ENCODE results near the gene TYROBP. TPM values are rescaled to one million over a fixed set of nuclear protein-coding genes. Genes with fewer than 3 reads are reported as not detected.

Gene TYROBP
- total and polyA plus RNA-seq, 3 experiments from 2014 or later, result 6.4 to 96.2 (median 6.8) TPM

GRCh38 chr19:35929876-35930275 lies 21.8 kb upstream of the TYROBP start:
- POLR2A ChIA-PET, result interaction anchor here (1.2 to 1.6 kb wide), 3 partner anchors 27 to 48 kb away, joined by 6 to 8 read pairs (median 7); partner anchors contain the start of genes HCST and NFKBID
- CTCF ChIA-PET, result interaction anchor here (0.6 to 7.0 kb wide), 8 partner anchors 25 to 228 kb away, joined by 3 to 104 read pairs (median 4); partner anchors contain the start of gene NFKBID
- H3K27me3 Mint-ChIP-seq, result peaks cover 0 to 1% of the 10 kb centered on the region in 2 donors
- Histone ChIP-seq H3K36me3 (ENCODE audit: insufficient read depth, low read length) (no peaks in the 10 kb centered on the region), H3K27me3 (ENCODE audit: insufficient read depth, low read length, poor library complexity, severe bottlenecking) (no peaks in the 10 kb centered on the region), H3K4me3 (ENCODE audit: low read length) (peak overlapping the region; percentile 20), H3K27ac (ENCODE audit: low read depth, low read length) (peak overlapping the region; percentile 43), H3K4me1 (ENCODE audit: insufficient read depth, low read length) (peaks cover 42% of the 10 kb centered on the region), H3K9me3 (ENCODE audit: low read length) (no peaks in the 10 kb centered on the region)
- peak overlapping the region; percentile 69 to 98 (median 89) for H3K27ac Mint-ChIP-seq
- peaks cover 33 to 48% (median 45%) of the 10 kb centered on the region in 3 donors for H3K4me1 Mint-ChIP-seq
- peak in 2 of 5 donors; percentile 33 to 64 for DNase-seq
- H3K9me3 Mint-ChIP-seq, result peaks cover 2 to 8% (median 3%) of the 10 kb centered on the region in 5 donors
- peaks cover 0 to 9% (median 3%) of the 10 kb centered on the region in 3 donors for H3K36me3 Mint-ChIP-seq
- H3K4me3 Mint-ChIP-seq, result peak overlapping the region; percentile 59 to 84 (median 81)

- Mint-ChIP-seq H3K4me3 (peak overlapping the region in 5 of 7 donors; percentile 36 to 68 (median 59)), H3K27ac (peak overlapping the region in 7 of 8 donors; percentile 7 to 91 (median 76)), H3K27me3 (peaks cover 0 to 1% of the 10 kb centered on the region in 2 donors), H3K4me1 (peaks cover 33 to 48% (median 45%) of the 10 kb centered on the region in 3 donors), H3K36me3 (peaks cover 0 to 9% (median 3%) of the 10 kb centered on the region in 3 donors), H3K9me3 (peaks cover 2 to 8% (median 3%) of the 10 kb centered on the region in 5 donors)
- Histone ChIP-seq H3K4me1 (ENCODE audit: insufficient read depth, low read length) (peaks cover 39% of the 10 kb centered on the region), H3K4me3 (ENCODE audit: low read length) (no peak overlapping the region), H3K27ac (ENCODE audit: low read depth, low read length) (no peak overlapping the region), H3K36me3 (ENCODE audit: insufficient read depth, low read length) (no peaks in the 10 kb centered on the region), H3K9me3 (ENCODE audit: low read length) (no peaks in the 10 kb centered on the region), H3K27me3 (ENCODE audit: insufficient read depth, low read length, poor library complexity, severe bottlenecking) (no peaks in the 10 kb centered on the region)
- ChIA-PET POLR2A (no interaction called here), CTCF (interaction anchor here (7.0 kb wide), 1 partner anchor 47 kb away, joined by 104 read pairs; no protein-coding TSS in a partner anchor)
- no peak for DNase-seq
Observed at GRCh38 chr19:35928507-35928906, 20.4 kb upstream of the TYROBP start.

DNA sequence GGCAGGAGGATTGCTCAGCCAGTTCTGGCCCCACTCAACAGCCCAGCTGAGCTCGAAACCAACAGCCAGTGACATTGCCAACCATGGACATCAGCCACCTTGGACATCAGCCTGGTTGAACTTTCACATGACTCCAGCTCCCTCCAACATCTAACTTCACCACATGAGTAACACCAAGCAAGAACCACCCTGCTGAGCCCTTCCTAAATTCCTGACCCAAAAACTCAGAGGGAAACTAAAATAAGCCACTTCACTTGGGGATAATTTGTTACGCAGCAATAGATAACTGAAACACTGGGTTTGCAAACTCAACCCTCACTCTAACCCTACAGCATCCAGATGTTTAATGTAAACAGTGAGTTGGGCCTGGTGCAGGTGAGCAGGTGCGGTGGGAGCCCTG lies 17.4 kb upstream of the TYROBP start:
- Mint-ChIP-seq H3K4me1 (peaks cover 23 to 32% (median 30%) of the 10 kb centered on the region in 3 donors), H3K9me3 (peaks cover 2 to 8% (median 3%) of the 10 kb centered on the region in 5 donors), H3K27ac (peak overlapping the region in 1 of 8 donors; percentile 22), H3K4me3 (no peak overlapping the region), H3K36me3 (peaks cover 0 to 9% (median 3%) of the 10 kb centered on the region in 3 donors), H3K27me3 (no peaks in the 10 kb centered on the region)
- no peak overlapping the region for H3K27ac ChIP-seq (ENCODE audit: low read depth, low read length)
- H3K4me3 ChIP-seq (ENCODE audit: low read length), result no peak overlapping the region
- no peaks in the 10 kb centered on the region for H3K9me3 ChIP-seq (ENCODE audit: low read length)
- H3K4me1 ChIP-seq (ENCODE audit: insufficient read depth, low read length), result peaks cover 27% of the 10 kb centered on the region
- ChIA-PET CTCF (interaction anchor here (0.9 kb wide), 1 partner anchor 106 kb away, joined by 3 read pairs; no protein-coding TSS in a partner anchor), POLR2A (no interaction called here)
- no peak for DNase-seq
- no peaks in the 10 kb centered on the region for H3K27me3 ChIP-seq (ENCODE audit: insufficient read depth, low read length, poor library complexity, severe bottlenecking)
- no peaks in the 10 kb centered on the region for H3K36me3 ChIP-seq (ENCODE audit: insufficient read depth, low read length)

GRCh38 chr19:35921012-35921411 lies 12.9 kb upstream of the TYROBP start:
- Histone ChIP-seq H3K4me1 (ENCODE audit: insufficient read depth, low read length) (no peaks in the 10 kb centered on the region), H3K4me3 (ENCODE audit: low read length) (no peak overlapping the region), H3K27me3 (ENCODE audit: insufficient read depth, low read length, poor library complexity, severe bottlenecking) (no peaks in the 10 kb centered on the region), H3K9me3 (ENCODE audit: low read length) (no peaks in the 10 kb centered on the region), H3K36me3 (ENCODE audit: insufficient read depth, low read length) (no peaks in the 10 kb centered on the region), H3K27ac (ENCODE audit: low read depth, low read length) (no peak overlapping the region)
- H3K36me3 Mint-ChIP-seq, result peaks cover 0 to 5% (median 0%) of the 10 kb centered on the region in 3 donors
- H3K4me1 Mint-ChIP-seq, result peaks cover 0 to 2% (median 0%) of the 10 kb centered on the region in 3 donors
- H3K4me3 Mint-ChIP-seq, result no peak overlapping the region
- no peak for DNase-seq
- no peak overlapping the region for H3K27ac Mint-ChIP-seq
- peaks cover 0 to 6% (median 2%) of the 10 kb centered on the region in 5 donors for H3K9me3 Mint-ChIP-seq
- CTCF ChIA-PET, result interaction anchor here (2.6 kb wide), 1 partner anchor 10 kb away, joined by 9 read pairs; no protein-coding TSS in a partner anchor
- POLR2A ChIA-PET, result no interaction called here
- H3K27me3 Mint-ChIP-seq, result no peaks in the 10 kb centered on the region

DNA sequence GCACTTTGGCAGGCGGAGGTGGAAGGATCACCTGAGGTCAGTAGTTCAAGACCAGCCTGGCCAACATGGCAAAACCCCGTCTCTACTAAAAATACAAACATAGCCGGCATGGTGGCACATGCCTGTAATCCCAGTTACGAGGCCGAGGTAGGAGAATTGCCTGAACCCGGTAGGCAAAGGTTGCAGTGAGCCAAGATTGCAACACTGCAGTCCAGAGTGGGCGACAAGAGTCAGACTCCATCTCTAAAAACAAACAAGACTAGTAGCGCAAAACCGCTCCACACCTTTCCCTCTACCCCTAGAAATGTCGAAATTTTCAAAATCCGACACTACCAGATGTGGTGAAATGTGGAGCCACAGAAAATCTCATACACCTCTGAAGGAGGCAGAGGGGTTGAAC lies 11.2 kb upstream of the TYROBP start:
- H3K27me3 Mint-ChIP-seq, result no peaks in the 10 kb centered on the region
- no peak overlapping the region for H3K27ac Mint-ChIP-seq
- H3K4me1 ChIP-seq (ENCODE audit: insufficient read depth, low read length), result no peaks in the 10 kb centered on the region
- no peaks in the 10 kb centered on the region for H3K9me3 Mint-ChIP-seq
- H3K4me3 ChIP-seq (ENCODE audit: low read length), result no peak overlapping the region
- no peaks in the 10 kb centered on the region for H3K4me1 Mint-ChIP-seq
- no peaks in the 10 kb centered on the region for H3K9me3 ChIP-seq (ENCODE audit: low read length)
- no peak for DNase-seq
- H3K27ac ChIP-seq (ENCODE audit: low read depth, low read length), result no peak overlapping the region
- no peaks in the 10 kb centered on the region for H3K36me3 Mint-ChIP-seq
- ChIA-PET POLR2A (no interaction called here), CTCF (no interaction called here)
- no peaks in the 10 kb centered on the region for H3K27me3 ChIP-seq (ENCODE audit: insufficient read depth, low read length, poor library complexity, severe bottlenecking)
- no peaks in the 10 kb centered on the region for H3K36me3 ChIP-seq (ENCODE audit: insufficient read depth, low read length)
- H3K4me3 Mint-ChIP-seq, result no peak overlapping the region

GRCh38 chr19:35915443-35915842 lies 7.3 kb upstream of the TYROBP start:
- H3K9me3 Mint-ChIP-seq, result no peaks in the 10 kb centered on the region
- POLR2A ChIA-PET, result no interaction called here
- no peak overlapping the region for H3K27ac Mint-ChIP-seq
- H3K4me3 Mint-ChIP-seq, result no peak overlapping the region
- Histone ChIP-seq H3K27me3 (ENCODE audit: insufficient read depth, low read length, poor library complexity, severe bottlenecking) (no peaks in the 10 kb centered on the region), H3K27ac (ENCODE audit: low read depth, low read length) (no peak overlapping the region), H3K4me1 (ENCODE audit: insufficient read depth, low read length) (no peaks in the 10 kb centered on the region), H3K36me3 (ENCODE audit: insufficient read depth, low read length) (no peaks in the 10 kb centered on the region), H3K9me3 (ENCODE audit: low read length) (no peaks in the 10 kb centered on the region), H3K4me3 (ENCODE audit: low read length) (no peak overlapping the region)
- H3K36me3 Mint-ChIP-seq, result no peaks in the 10 kb centered on the region
- no peaks in the 10 kb centered on the region for H3K27me3 Mint-ChIP-seq
- DNase-seq, result no peak
- CTCF ChIA-PET, result interaction anchor here (1.5 kb wide), 1 partner anchor 16 kb away, joined by 3 read pairs; no protein-coding TSS in a partner anchor
- H3K4me1 Mint-ChIP-seq, result peaks cover 0 to 4% (median 0%) of the 10 kb centered on the region in 3 donors

- Histone ChIP-seq H3K36me3 (ENCODE audit: insufficient read depth, low read length) (no peaks in the 10 kb centered on the region), H3K4me3 (ENCODE audit: low read length) (no peak overlapping the region), H3K27me3 (ENCODE audit: insufficient read depth, low read length, poor library complexity, severe bottlenecking) (no peaks in the 10 kb centered on the region), H3K9me3 (ENCODE audit: low read length) (no peaks in the 10 kb centered on the region), H3K4me1 (ENCODE audit: insufficient read depth, low read length) (peaks cover 12% of the 10 kb centered on the region), H3K27ac (ENCODE audit: low read depth, low read length) (no peak overlapping the region)
- CTCF ChIA-PET, result interaction anchor here (0.7 kb wide), 1 partner anchor 1077 kb away, joined by 5 read pairs; no protein-coding TSS in a partner anchor
- DNase-seq, result no peak
- POLR2A ChIA-PET, result interaction anchor here (0.5 to 0.6 kb wide), 2 partner anchors 96 to 252 kb away, joined by 3 to 6 read pairs; no protein-coding TSS in a partner anchor
- Mint-ChIP-seq H3K9me3 (no peaks in the 10 kb centered on the region), H3K27me3 (no peaks in the 10 kb centered on the region), H3K27ac (no peak overlapping the region), H3K4me1 (peaks cover 3 to 9% (median 5%) of the 10 kb centered on the region in 3 donors), H3K36me3 (no peaks in the 10 kb centered on the region), H3K4me3 (no peak overlapping the region)
Observed at GRCh38 chr19:35913589-35913988, 5.5 kb upstream of the TYROBP start.

DNA sequence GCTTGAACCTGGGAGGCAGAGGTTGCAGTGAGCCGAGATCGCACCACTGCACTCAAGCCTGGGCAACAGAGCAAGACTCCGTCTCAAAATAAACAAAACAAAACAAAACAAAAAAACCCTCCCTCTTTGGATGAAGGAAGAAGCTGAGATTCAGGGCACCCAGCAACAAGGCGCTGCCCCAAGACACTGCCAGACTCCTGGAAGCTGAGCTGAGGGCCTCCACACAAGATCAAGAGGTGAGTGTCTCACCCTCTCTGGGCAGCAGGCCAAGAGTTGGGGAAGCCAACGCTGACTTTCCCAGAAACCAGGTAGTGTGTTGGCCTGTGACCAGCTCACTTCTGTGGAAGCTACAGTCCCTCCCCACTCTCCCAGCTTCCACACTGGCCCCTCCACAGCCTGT lies 3.7 kb upstream of the TYROBP start:
- H3K4me1 ChIP-seq (ENCODE audit: insufficient read depth, low read length), result peaks cover 23% of the 10 kb centered on the region
- ChIA-PET CTCF (interaction anchor here (1.5 kb wide), 1 partner anchor 30 kb away, joined by 5 read pairs; no protein-coding TSS in a partner anchor), POLR2A (interaction anchor here (0.6 kb wide), 1 partner anchor 44 kb away, joined by 3 read pairs; no protein-coding TSS in a partner anchor)
- no peaks in the 10 kb centered on the region for H3K9me3 ChIP-seq (ENCODE audit: low read length)
- H3K27ac ChIP-seq (ENCODE audit: low read depth, low read length), result no peak overlapping the region
- no peaks in the 10 kb centered on the region for H3K27me3 ChIP-seq (ENCODE audit: insufficient read depth, low read length, poor library complexity, severe bottlenecking)
- Mint-ChIP-seq H3K4me3 (no peak overlapping the region), H3K4me1 (peaks cover 11 to 17% (median 13%) of the 10 kb centered on the region in 3 donors), H3K9me3 (no peaks in the 10 kb centered on the region), H3K27me3 (no peaks in the 10 kb centered on the region), H3K27ac (peak overlapping the region in 2 of 8 donors; percentile 35 to 81), H3K36me3 (no peaks in the 10 kb centered on the region)
- no peak for DNase-seq
- H3K4me3 ChIP-seq (ENCODE audit: low read length), result no peak overlapping the region
- H3K36me3 ChIP-seq (ENCODE audit: insufficient read depth, low read length), result no peaks in the 10 kb centered on the region
